ENCODE data around the gene PRKCZ.

Gene PRKCZ

GRCh38 chr1:2110191-2110737 is 60.1 kb downstream of the PRKCZ start:
- H2BK12ac ChIP-seq (ENCODE audit: low read length), result no peak overlapping the region
- peak overlapping the region; percentile 28 for H2AK5ac ChIP-seq (ENCODE audit: low read depth, low read length)
- no peak overlapping the region for H3K4me2 ChIP-seq (ENCODE audit: insufficient read depth, low read length, poor library complexity, severe bottlenecking)
- H2BK15ac ChIP-seq (ENCODE audit: low read length), result no peak overlapping the region
- H3K14ac ChIP-seq (ENCODE audit: low read length), result no peak overlapping the region
- H3K4me3 ChIP-seq (ENCODE audit: low read length in 2 of 2), result no peak overlapping the region
- H3K79me1 ChIP-seq (ENCODE audit: low read depth, low read length), result peaks cover 10% of the 10 kb centered on the region
- H3K27me3 ChIP-seq (ENCODE audit: control insufficient read depth in 3 of 3, insufficient read depth in 3 of 3, low read depth in 1 of 3, low read length in 3 of 3), result peaks cover 0 to 22% (median 0%) of the 10 kb centered on the region in 3 experiments
- no peak overlapping the region for H2AFZ ChIP-seq (ENCODE audit: low read length)
- WGBS, 2 donors (ENCODE audit: extremely low coverage in 2 of 2, insufficient read length in 2 of 2, insufficient replicate concordance in 1 of 2), result no CpG with 5 or more reads among the region's 18 CpGs
- no peak overlapping the region for H3K4ac ChIP-seq (ENCODE audit: low read length)
- no peak overlapping the region for H2BK5ac ChIP-seq (ENCODE audit: low read length)
- peaks cover 0 to 3% of the 10 kb centered on the region in 2 donors for H3K36me3 ChIP-seq (replicated peaks in 1 of 2; ENCODE audit: control insufficient read depth in 2 of 2, insufficient read depth in 2 of 2, low read length in 2 of 2)
- H3K4me1 ChIP-seq (ENCODE audit: control insufficient read depth in 2 of 2, insufficient read depth in 1 of 2, low read depth in 1 of 2, low read length in 2 of 2), result peaks cover under 1 to 3% of the 10 kb centered on the region in 2 donors
- DNase-seq (ENCODE audit: low spot score), result no peak
- H3K23ac ChIP-seq (ENCODE audit: low read depth, low read length, poor library complexity), result no peak overlapping the region
- no peak overlapping the region for H3K27ac ChIP-seq (replicated peaks; ENCODE audit: low read length)
- no peak overlapping the region for H2BK120ac ChIP-seq (ENCODE audit: low read depth, low read length)
- no peak overlapping the region for H3K18ac ChIP-seq (ENCODE audit: low read length)
- H4K8ac ChIP-seq (ENCODE audit: low read depth, low read length), result no peak overlapping the region
- no peaks in the 10 kb centered on the region for H3K9me3 ChIP-seq (replicated peaks in 1 of 2; ENCODE audit: control insufficient read depth in 2 of 2, insufficient read depth in 1 of 2, low read depth in 1 of 2, low read length in 2 of 2)
- no peak overlapping the region for H4K91ac ChIP-seq (ENCODE audit: low read depth, low read length, poor library complexity)
- no peak overlapping the region for H3K9ac ChIP-seq (ENCODE audit: low read depth, low read length, poor library complexity)

- H3K79me1 ChIP-seq (ENCODE audit: low read depth, low read length), result peaks cover 10% of the 10 kb centered on the region
- H2BK120ac ChIP-seq (ENCODE audit: low read depth, low read length), result no peak overlapping the region
- H2AK5ac ChIP-seq (ENCODE audit: low read depth, low read length), result peak overlapping the region; percentile 90
- H3K27ac ChIP-seq (replicated peaks; ENCODE audit: low read length), result no peak overlapping the region
- H3K36me3 ChIP-seq (replicated peaks in 1 of 2; ENCODE audit: control insufficient read depth in 2 of 2, insufficient read depth in 2 of 2, low read length in 2 of 2), result peaks cover 0 to 3% of the 10 kb centered on the region in 2 donors
- DNase-seq (ENCODE audit: low spot score), result no peak
- H3K9me3 ChIP-seq (replicated peaks in 1 of 2; ENCODE audit: control insufficient read depth in 2 of 2, insufficient read depth in 1 of 2, low read depth in 1 of 2, low read length in 2 of 2), result no peaks in the 10 kb centered on the region
- peak overlapping the region; percentile 42 for H2BK5ac ChIP-seq (ENCODE audit: low read length)
- no CpG with 5 or more reads among the region's 28 CpGs for WGBS, 2 donors (ENCODE audit: extremely low coverage in 2 of 2, insufficient read length in 2 of 2, insufficient replicate concordance in 1 of 2)
- no peak overlapping the region for H2BK12ac ChIP-seq (ENCODE audit: low read length)
- H4K91ac ChIP-seq (ENCODE audit: low read depth, low read length, poor library complexity), result no peak overlapping the region
- no peak overlapping the region for H4K8ac ChIP-seq (ENCODE audit: low read depth, low read length)
- no peak overlapping the region for H3K4me3 ChIP-seq (ENCODE audit: low read length in 2 of 2)
- H3K9ac ChIP-seq (ENCODE audit: low read depth, low read length, poor library complexity), result no peak overlapping the region
- no peak overlapping the region for H2AFZ ChIP-seq (ENCODE audit: low read length)
- no peak overlapping the region for H2BK15ac ChIP-seq (ENCODE audit: low read length)
- H3K14ac ChIP-seq (ENCODE audit: low read length), result peak overlapping the region; percentile 10
- peak overlapping the region; percentile 67 for H3K18ac ChIP-seq (ENCODE audit: low read length)
- H3K4me1 ChIP-seq (ENCODE audit: control insufficient read depth in 2 of 2, insufficient read depth in 1 of 2, low read depth in 1 of 2, low read length in 2 of 2), result peaks cover 7 to 9% of the 10 kb centered on the region in 2 donors
- no peak overlapping the region for H3K4ac ChIP-seq (ENCODE audit: low read length)
- peaks cover 0 to 29% (median 0%) of the 10 kb centered on the region in 3 experiments for H3K27me3 ChIP-seq (ENCODE audit: control insufficient read depth in 3 of 3, insufficient read depth in 3 of 3, low read depth in 1 of 3, low read length in 3 of 3)
- no peak overlapping the region for H3K4me2 ChIP-seq (ENCODE audit: insufficient read depth, low read length, poor library complexity, severe bottlenecking)
- peak overlapping the region; percentile 70 for H3K23ac ChIP-seq (ENCODE audit: low read depth, low read length, poor library complexity)
Measured at GRCh38 chr1:2110738-2111673, 60.8 kb downstream of the PRKCZ start.

GRCh38 chr1:2111674-2112035 is 61.4 kb downstream of the PRKCZ start:
- peaks cover 14% of the 10 kb centered on the region in 2 donors for H3K4me1 ChIP-seq (ENCODE audit: control insufficient read depth in 2 of 2, insufficient read depth in 1 of 2, low read depth in 1 of 2, low read length in 2 of 2)
- H2AK5ac ChIP-seq (ENCODE audit: low read depth, low read length), result peak overlapping the region; percentile 90
- H2BK120ac ChIP-seq (ENCODE audit: low read depth, low read length), result no peak overlapping the region
- H3K9ac ChIP-seq (ENCODE audit: low read depth, low read length, poor library complexity), result peak overlapping the region; percentile 5
- no peak overlapping the region for H2AFZ ChIP-seq (ENCODE audit: low read length)
- no peaks in the 10 kb centered on the region for H3K9me3 ChIP-seq (replicated peaks in 1 of 2; ENCODE audit: control insufficient read depth in 2 of 2, insufficient read depth in 1 of 2, low read depth in 1 of 2, low read length in 2 of 2)
- H3K36me3 ChIP-seq (replicated peaks in 1 of 2; ENCODE audit: control insufficient read depth in 2 of 2, insufficient read depth in 2 of 2, low read length in 2 of 2), result peaks cover 0 to under 1% of the 10 kb centered on the region in 2 donors
- H4K91ac ChIP-seq (ENCODE audit: low read depth, low read length, poor library complexity), result no peak overlapping the region
- peak overlapping the region; percentile 5 for H3K18ac ChIP-seq (ENCODE audit: low read length)
- no peak overlapping the region for H2BK15ac ChIP-seq (ENCODE audit: low read length)
- H3K4me3 ChIP-seq (ENCODE audit: low read length in 2 of 2), result no peak overlapping the region
- H2BK12ac ChIP-seq (ENCODE audit: low read length), result no peak overlapping the region
- H2BK5ac ChIP-seq (ENCODE audit: low read length), result peak overlapping the region; percentile 42
- peak overlapping the region; percentile 70 for H3K23ac ChIP-seq (ENCODE audit: low read depth, low read length, poor library complexity)
- H3K27ac ChIP-seq (replicated peaks; ENCODE audit: low read length), result no peak overlapping the region
- no peak overlapping the region for H3K4me2 ChIP-seq (ENCODE audit: insufficient read depth, low read length, poor library complexity, severe bottlenecking)
- peak overlapping the region; percentile 10 for H3K14ac ChIP-seq (ENCODE audit: low read length)
- H3K79me1 ChIP-seq (ENCODE audit: low read depth, low read length), result peaks cover 9% of the 10 kb centered on the region
- no peak overlapping the region for H4K8ac ChIP-seq (ENCODE audit: low read depth, low read length)
- WGBS, 2 donors (ENCODE audit: extremely low coverage in 2 of 2, insufficient read length in 2 of 2, insufficient replicate concordance in 1 of 2), result no CpG with 5 or more reads among the region's 15 CpGs
- no peak overlapping the region for H3K4ac ChIP-seq (ENCODE audit: low read length)
- no peak for DNase-seq (ENCODE audit: low spot score)
- peaks cover 0 to 35% (median 0%) of the 10 kb centered on the region in 3 experiments for H3K27me3 ChIP-seq (ENCODE audit: control insufficient read depth in 3 of 3, insufficient read depth in 3 of 3, low read depth in 1 of 3, low read length in 3 of 3)

- Histone ChIP-seq H4K8ac (ENCODE audit: low read depth, low read length) (no peak overlapping the region), H3K4me2 (ENCODE audit: insufficient read depth, low read length, poor library complexity, severe bottlenecking) (no peak overlapping the region), H3K36me3 (replicated peaks in 1 of 2; ENCODE audit: control insufficient read depth in 2 of 2, insufficient read depth in 2 of 2, low read length in 2 of 2) (no peaks in the 10 kb centered on the region), H3K79me1 (ENCODE audit: low read depth, low read length) (peaks cover 8% of the 10 kb centered on the region), H3K23ac (ENCODE audit: low read depth, low read length, poor library complexity) (no peak overlapping the region), H3K4me1 (ENCODE audit: control insufficient read depth in 2 of 2, insufficient read depth in 1 of 2, low read depth in 1 of 2, low read length in 2 of 2) (peaks cover 14 to 15% of the 10 kb centered on the region in 2 donors), H4K91ac (ENCODE audit: low read depth, low read length, poor library complexity) (no peak overlapping the region), H3K18ac (ENCODE audit: low read length) (no peak overlapping the region), H2BK5ac (ENCODE audit: low read length) (no peak overlapping the region), H3K4ac (ENCODE audit: low read length) (no peak overlapping the region), H3K27ac (replicated peaks; ENCODE audit: low read length) (no peak overlapping the region), H3K9ac (ENCODE audit: low read depth, low read length, poor library complexity) (no peak overlapping the region), H2BK15ac (ENCODE audit: low read length) (no peak overlapping the region), H2BK12ac (ENCODE audit: low read length) (no peak overlapping the region), H3K14ac (ENCODE audit: low read length) (no peak overlapping the region), H2BK120ac (ENCODE audit: low read depth, low read length) (no peak overlapping the region), H2AK5ac (ENCODE audit: low read depth, low read length) (no peak overlapping the region), H3K9me3 (replicated peaks in 1 of 2; ENCODE audit: control insufficient read depth in 2 of 2, insufficient read depth in 1 of 2, low read depth in 1 of 2, low read length in 2 of 2) (no peaks in the 10 kb centered on the region), H3K27me3 (ENCODE audit: control insufficient read depth in 3 of 3, insufficient read depth in 3 of 3, low read depth in 1 of 3, low read length in 3 of 3) (peaks cover 0 to 42% (median 0%) of the 10 kb centered on the region in 3 experiments), H3K4me3 (ENCODE audit: low read length in 2 of 2) (no peak overlapping the region), H2AFZ (ENCODE audit: low read length) (no peak overlapping the region)
- DNase-seq (ENCODE audit: low spot score), result no peak
- WGBS, 2 donors (ENCODE audit: extremely low coverage in 2 of 2, insufficient read length in 2 of 2, insufficient replicate concordance in 1 of 2), result no CpG with 5 or more reads among the region's 17 CpGs
Measured at GRCh38 chr1:2112280-2112701, 62.1 kb downstream of the PRKCZ start.

Data from neuronal stem cell (in vitro differentiated cells).